ENCODE data around the gene SMIM11.
"Not testable (repeated sequence)": the region's sequence is repeated elsewhere in the genome, so short reads cannot be mapped to it uniquely, and the experiment has no call there.

SMIM11 gene

DNA sequence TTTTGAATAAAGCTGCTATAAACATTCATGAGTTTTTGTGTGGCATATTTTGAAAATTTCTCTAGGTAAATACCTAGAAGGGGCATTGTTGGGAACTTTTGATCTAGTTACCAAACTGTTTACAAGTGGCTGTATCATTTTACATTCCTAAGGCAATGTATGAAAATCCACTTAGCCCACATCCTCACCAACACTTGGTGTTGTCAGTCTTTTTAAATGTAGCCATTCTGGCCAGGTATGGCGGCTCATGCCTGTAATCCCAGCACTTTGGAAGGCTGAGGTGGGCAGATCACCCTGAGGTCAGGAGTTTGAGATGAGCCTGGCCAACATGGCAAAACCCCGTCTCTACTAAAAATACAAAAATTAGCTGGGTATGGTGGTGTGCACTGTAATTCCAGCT lies 17.4 kb upstream of the SMIM11 start:
- DNase-seq = no peak

DNA sequence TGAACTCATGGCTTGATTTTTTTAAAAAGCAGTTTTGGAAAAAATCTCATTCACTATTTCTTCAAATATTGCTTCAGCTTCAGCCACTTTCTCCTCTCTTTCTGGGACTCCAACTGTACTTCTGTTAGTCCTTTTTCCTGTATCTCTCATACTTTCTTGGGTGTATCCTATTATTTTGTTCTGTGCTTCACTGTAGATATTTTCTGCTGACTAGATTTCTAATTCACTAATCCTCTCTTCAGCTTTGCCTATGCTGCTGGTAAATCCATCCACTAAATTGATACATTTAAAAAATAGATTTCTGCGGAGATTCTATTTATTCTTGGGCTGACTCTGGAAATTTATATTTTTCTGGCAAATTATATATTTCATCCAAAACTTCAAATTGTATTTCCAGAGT lies 16.4 kb upstream of the SMIM11 start:
- no peak for DNase-seq

DNA sequence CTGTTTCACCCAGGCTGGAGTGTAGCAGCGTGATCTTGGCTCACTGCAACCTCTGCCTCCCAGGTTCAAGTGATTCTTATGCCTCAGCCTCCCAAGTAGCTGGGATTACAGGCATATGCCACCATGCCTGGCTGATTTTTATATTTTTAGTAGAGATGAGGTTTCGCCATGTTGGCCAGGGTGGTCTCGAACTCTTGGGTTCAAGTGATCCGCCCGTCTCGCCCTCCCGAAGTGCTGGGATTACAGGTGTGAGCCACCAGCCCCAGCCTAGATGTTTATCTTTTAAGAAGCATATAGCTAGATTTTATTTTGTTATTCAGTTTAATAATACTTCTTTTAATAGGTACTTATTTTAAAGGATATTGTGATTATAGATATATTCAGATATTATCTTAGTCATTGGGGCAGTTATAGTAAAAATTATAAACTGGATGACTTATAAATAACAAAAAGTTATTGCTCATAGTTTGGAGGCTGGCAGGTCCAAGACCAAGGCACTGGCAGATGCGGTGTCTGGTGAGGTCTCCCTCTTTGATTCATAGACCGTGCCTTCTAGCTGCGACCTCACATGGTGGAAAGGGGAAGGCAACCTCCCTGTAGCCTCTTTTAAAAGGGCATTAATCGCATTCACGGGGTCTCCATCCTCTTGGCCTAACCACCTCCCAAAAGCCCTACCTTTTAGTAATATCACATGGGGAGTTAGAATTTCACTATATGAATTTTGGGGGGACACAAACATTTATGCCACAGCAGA lies 14.6 kb upstream of the SMIM11 start:
- no peak for DNase-seq

DNA sequence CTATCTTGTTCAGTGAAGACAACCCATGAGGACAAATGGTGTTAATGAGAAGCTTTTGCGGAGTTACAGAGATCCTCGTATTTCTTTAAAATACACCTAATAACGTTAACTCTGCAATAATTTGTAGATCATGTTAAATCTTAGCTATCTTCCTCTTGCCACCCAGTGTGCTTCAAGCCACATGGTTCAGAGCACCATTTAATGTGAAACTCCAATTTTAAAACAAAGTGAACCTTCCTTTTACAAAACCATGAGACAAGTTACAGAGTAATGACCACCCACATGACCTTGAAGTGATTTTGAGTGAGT lies 13.2 kb upstream of the SMIM11 start:
- DNase-seq = no peak

DNA sequence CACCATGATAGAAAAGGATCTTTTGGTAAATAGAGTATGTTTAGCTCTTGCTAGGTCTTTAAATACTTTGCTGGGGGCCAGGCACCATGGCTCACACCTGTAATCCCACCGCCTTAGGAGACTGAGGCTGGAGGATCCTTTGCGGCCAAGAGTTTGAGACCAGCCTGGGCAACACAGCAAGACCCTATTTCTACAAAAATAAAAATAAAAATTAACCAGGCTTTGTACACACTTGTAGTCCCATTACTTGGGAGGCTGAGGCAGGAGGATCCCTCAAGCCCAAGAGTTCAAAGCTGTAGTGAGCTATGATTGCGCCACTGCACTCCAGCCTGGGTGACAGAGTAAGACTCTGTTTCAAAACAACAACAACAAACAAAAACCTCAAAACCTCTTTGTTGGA lies 12.6 kb upstream of the SMIM11 start:
- DNase-seq = no peak

DNA sequence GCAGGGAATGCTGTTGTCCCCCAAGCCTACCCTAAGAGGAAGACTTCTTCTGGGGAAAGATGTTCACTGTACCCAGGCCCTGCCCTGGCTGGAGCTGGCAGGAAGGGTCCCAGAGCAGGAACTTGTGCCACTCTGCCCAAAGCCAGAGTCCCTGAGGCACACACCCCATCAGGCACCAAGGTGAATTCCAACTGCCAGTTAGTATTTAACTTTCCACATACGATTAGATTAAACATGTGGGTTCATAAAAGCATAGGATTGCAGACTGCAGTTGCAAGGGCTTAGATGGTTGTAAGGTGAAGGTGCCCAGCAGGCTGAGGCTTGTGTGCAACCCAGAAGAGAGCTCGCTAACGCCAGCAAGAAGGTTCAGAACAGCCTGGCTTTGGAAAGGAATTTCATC lies 11.6 kb upstream of the SMIM11 start, which contains the start of gene KCNE2:
KCNE2 (plus strand) TSS at position 274 of the 400 bp plus-strand sequence. CDS start 6,473 bp downstream, outside the sequence.
- DNase-seq = no peak

DNA sequence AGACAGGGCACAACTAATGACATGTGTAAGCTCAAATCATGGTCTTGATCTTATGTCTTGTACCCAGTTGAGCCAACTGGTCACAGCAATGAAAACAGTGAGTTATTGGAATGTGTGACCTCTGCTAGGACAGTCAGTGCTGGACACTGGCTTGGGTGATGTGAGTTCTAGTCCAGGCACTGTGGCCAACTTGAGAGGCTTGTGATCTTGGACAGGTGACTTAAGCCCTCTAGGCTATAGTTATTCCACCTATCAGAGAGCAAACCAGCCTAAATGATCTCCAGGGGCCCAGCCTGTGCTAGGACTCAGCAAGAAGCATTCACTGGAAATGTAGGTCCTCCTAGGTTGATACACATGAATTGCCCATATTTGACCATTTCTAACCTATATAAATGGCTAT lies 10.4 kb upstream of the SMIM11 start:
- no peak for DNase-seq

DNA sequence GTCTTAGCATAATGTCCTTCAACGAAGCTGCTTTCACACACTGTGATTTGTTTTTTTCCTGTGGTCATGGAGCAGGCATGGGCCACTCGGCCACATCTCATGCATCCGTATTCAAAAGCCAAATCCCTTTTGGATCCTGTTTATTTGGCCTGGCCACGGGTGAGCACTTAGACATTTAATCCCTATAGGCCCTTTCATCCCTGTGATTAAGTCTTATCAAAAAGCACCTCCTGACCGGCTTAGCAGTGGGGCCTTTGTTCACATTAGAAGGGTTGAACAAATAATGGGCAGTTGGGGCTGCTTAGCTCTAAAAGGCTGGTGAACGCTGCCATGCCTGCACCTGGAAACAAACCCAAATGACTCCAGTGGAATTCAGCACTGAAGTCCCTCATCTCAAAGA lies 9.5 kb upstream of the SMIM11 start:
- DNase-seq = no peak

DNA sequence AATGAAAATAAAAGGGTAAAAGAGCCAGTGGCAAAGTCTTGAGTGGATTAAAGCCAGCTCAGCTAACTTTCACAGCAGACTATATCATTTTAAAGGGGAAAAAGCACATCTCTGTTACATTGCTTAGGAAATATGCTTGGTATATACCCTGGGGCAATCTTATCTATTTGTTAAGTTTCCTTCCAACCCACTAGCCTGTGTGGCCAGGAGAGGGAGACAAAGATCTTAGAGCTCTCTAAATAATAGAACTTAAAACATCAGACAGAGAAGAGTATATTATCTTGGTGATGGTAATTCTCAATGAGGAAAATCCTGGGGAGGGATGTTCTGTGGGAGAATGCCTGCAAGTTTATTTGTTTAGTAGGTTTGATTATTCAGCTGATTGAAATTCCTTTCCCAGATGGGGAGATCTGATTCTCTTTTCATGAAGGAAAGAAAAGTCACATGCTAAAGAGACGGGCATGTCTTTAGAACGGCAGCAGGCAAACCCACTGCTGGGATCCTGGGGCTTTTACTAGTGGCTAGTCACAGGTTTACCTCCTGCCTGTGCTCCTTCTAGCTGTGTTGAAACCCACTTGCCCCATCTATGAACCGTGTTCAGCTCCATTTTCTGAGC lies 7.9 kb upstream of the SMIM11 start:
- DNase-seq = no peak

DNA sequence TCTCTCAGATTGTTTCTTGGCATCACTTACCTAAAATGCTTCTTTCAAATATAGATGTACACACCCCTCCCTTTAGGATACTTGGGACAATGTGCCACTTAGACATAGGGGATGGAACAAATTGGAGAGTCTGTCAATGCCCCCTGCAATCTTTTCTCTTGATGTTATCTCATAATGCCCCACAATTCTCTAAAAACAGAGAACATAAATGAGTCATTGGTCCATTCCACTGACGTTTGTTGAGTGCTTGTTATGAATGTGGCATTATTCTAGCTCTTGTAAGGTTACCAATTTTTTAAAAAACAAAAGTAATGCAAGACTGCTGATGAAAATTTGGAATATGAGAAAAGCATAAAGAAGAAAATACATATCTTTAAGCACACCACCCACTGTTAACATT lies 5.6 kb upstream of the SMIM11 start:
- no peak for DNase-seq

DNA sequence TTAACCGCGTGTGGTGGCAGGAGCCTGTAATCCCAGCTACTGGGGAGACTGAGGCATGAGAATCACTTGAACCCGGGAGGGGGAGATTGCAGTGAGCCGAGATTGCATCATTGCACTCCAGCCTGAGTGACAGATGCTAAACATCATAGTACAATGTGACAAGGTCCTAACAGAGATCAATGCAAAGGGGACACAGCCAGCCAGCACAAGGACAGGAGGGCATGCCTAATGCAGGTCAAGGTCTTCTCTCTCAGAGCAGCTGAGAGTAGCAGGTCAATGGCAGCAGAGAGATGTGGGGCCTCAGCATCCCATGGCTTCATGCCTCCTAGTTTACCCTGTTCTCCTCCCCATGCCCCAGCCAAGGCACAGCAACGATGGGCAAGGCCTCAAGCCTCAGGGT lies 3.0 kb upstream of the SMIM11 start:
- no peak for DNase-seq

DNA sequence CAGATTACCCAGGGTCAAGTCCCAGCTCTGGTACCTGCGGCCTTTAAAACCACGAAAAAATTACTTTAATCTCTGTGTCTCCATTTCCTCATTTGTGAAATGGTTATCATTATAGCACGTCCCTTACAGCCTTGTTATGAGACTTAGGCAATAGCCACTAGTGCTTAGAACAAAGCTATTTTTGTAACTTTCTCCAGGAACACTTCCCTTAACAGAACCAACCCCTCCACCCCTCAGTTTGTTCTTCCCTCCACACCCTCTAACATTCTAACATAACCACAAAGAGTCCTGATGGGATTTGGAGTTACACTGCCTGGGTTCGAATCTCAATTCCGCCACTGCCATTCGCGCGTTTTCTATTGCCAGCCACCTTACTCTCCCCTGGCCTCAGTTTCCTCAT lies 845 bp upstream of the SMIM11 start:
- not testable (repeated sequence) for DNase-seq

DNA sequence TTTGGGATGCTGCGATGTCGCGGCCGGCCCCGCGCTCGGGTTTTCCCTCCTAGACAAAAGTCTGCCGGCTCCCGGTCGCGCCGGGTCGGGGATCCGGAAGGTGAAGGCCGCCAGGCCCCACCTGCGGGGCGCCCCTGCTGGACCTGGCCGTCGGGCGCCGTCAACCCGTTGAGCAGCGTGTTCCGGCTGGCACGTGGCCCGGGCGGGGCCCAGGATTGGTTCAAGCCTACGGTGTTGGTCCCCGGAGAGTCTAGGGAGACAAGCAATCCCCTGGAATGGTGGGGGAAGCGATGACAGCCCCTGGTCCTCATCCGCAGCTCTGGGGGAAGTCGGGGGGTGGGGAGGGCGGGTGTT lies 289 bp downstream of the SMIM11 start:
- not testable (repeated sequence) for DNase-seq

DNA sequence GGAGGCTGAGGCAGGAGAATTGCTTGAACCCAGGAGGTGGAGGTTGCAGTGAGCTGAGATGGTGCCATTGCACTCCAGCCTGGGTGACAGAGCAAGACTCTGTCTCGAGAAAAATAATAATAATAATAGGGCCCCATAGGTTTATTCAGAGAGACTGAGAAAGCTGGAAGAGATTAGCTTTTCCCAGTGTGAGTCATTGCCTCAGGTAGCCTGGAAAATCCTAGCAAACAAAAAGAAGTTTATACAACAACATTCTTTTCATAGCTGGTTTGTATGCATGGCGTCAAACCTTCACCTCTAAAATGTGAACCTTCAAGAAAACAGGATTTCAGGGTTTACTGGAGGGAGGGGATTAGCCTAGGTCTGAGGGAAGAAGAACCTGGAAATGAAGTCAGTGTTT lies 7.8 kb downstream of the SMIM11 start:
- not testable (repeated sequence) for DNase-seq

DNA sequence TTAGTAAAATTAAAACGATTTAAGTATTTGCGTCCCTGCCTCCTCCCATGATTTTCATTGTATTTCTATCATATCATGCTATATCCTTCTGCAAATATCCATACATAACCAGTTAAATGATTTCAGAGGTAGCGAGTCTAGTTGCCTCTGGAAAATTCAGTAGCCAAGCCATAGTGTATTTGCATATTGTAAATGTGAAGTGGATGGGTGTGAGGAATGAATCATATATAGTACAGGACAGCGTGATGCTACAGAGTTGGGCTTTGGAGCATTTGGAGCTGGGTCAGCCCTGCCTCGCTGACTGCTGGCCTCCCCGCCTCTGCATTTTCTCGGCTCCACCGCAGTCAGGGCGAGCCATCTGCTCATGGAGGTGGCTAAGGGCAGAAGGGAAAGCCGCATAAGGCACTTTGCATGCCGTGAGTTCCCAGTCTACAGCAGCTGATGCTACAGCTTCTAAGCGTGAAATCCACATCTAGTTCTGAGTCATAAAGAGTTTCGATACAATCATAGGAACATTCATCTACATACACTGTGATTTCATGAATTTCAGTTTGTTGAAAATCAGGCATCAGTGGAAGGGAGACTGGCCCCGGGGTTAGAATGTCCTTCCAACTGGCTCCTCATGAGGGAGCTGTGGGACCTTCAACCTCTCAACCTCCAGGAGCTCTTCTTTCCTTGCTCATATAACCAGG lies 8.6 kb downstream of the SMIM11 start:
- DNase-seq = not testable (repeated sequence)

DNA sequence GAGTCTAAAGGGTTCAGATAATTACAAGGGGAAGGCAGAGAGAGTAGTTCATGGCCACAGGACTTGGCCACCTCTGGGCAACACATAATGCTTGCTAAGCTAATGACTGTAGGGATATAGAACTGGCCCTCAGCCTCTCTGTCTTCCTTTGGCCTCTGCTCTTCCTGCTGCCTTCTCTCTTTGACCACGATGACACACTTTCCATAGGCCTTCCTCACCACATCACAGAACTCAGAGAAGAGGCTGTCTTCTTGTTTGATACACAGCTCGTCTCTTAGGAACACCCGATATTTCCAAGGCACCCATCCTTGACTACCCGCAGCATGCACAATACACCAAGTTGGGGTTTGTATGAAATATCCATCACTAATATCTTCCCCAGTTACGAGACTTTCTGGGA lies 25.2 kb downstream of the SMIM11 start:
- DNase-seq = not testable (repeated sequence)

DNA sequence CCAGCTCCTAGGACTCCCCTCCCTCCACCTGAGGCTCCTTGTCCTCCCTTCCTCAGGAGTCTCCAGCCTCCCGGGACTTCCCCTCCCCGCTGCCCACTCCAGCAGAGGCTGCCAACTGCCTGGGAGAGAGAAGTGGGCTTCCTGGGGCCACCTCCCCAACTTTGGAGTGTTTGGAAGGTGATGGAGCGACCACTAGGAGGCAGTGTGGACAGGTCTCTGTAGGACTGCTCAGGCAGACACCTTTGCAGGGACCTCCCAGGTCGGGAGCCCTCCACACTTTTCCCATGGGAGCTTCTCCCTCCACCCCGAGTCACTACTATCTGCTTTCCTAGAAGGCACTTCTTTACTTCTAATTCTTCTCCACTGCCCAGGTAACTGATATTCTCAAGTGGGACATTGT lies 29.4 kb downstream of the SMIM11 start:
- not testable (repeated sequence) for DNase-seq

DNA sequence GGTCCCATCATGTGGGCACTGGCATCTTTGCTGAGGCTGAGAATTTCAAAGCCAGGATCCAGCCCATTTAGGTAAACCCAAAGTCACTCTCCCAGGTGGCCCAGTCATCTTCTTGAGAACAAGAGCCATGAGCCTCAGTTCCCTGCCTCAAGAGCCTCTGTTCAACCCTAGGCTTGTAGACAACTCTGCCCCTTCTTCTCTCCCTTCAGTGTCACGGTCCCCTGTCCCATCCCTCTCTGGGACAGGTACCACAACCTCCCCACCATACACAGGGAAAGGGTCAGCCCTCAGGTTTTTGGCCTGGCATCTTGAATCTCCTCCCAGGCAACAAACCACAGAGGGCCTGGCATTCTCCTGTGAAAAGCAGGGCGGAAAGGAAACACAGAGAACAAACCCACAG lies 30.4 kb downstream of the SMIM11 start:
- DNase-seq = not testable (repeated sequence)

DNA sequence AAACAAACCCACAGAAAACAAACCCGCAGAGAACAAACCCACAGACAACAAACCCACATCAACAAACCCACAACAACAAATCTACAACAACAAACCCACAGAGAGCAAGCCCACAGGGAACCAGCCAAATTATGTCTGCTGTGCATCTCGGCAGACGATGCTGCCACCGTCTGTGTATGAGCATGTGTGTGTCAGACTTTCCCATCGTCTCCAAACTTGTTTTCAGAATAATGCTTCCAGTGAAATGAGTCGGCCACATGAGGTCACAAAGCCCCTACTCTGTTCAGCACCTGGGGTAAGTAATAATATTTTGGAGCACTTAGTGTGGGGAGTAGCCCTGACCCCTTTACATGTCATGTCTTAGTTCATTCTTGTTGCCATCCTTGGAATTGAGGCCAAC lies 30.8 kb downstream of the SMIM11 start:
- DNase-seq = not testable (repeated sequence)

DNA sequence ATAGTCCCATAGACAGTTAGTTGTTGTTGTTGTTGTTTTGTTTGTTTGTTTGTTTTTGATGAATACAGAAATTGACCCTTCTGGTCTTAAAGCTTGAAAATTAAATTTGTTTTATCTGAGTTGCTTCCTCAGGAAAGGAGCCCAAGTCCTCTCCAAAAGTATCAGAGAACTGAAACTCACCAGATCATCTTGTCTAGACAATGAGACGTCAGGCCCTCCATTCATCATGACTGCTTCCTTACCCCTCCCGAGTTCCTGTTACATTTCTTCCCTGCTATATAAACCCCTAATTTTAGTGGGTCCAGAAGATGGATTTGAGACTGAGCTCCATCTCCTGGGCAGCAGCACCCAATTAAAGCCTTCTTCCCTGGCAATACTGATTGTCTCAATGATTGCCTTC lies 31.4 kb downstream of the SMIM11 start:
- not testable (repeated sequence) for DNase-seq

DNA sequence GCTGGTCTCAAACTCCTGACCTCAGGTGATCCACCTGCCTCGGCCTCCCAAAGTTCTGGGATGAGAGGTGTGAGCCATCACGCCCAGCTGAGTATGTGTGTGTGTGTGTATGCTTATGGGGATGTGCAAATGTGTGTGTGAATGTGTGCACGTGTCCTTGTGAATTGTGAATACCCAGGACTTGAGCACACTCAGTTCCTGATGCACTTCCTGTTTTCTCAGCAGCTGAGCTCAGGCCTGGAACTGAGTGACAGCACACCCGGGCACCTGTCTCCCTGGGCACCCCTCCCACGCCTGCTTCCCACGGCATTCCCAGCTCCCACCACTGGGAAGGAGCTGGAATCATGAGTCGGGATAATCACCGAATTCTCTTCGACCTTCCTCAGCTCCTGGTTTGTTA lies 32.0 kb downstream of the SMIM11 start:
- DNase-seq = not testable (repeated sequence)

DNA sequence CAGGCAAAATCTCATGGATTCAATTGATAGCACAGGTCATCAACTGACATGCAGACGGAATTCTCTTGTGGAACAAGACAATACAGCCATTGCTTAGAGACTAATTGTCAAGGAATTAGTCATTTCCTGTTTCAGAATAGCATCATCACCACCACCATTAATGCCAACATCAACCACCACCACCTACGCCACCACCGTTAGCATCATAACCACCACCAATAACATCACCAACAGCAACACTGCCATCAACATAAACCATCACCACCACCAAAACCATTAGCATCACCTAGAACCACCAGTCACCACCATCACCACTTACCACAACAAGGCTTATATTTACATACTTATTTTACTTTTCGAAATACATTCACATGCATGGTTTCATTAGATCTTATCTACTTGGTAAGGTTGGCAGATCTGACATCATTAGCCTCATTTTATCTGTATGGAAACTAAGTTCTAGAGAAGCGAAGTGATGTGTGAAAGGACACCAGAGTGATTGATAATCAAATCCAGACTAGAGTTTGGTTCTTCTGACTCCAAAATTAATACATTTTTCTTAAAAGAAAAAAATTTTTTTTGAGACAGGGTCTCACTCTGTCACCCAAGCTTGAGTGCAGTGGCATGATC lies 42.3 kb downstream of the SMIM11 start:
- DNase-seq = not testable (repeated sequence)

DNA sequence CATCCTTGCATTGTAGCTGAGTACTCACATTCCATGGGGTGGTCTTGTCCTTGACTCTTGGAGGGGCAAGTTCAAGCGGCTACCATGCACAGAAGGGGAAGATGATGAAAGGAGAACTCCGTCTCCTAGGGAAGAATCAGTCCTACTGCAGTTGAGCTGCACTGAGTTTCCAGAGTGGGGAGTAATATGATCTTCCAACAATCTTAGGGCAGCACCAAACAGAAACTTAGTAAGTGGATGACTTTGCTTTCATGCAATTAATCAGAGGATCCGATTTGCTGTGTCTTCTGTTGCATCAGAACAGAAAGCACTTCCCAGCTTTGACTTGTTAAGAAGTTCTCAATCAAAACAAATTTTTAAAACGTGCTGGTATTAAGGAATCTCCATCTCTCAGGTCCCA lies 48.5 kb downstream of the SMIM11 start, which contains the start of gene SMIM34:
SMIM34 (minus strand) TSS at position 147 of the 400 bp plus-strand sequence; CDS start at position 35, 112 bp downstream.
- DNase-seq = not testable (repeated sequence)

DNA sequence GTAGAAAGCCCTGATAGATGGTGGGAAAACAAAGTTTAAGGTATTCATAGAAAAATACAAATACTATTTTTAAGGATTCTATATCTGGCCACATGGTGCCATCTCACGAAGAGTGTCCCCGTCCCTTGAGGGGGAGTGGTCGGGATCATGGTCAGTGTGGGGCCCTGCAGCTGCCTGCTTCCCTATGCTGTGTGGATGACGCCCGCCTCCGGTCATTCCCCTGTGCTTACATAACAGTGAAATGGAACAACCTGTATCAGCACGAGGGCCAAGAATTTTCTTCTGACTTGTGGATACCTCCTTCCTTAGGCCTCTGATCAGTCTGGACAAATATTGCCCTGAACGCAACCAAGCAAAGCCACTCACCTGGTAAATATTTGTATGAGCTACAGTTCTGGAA lies 52.0 kb downstream of the SMIM11 start:
- DNase-seq = not testable (repeated sequence)
